ENCODE measurements around the gene MYZAP.

DNA sequence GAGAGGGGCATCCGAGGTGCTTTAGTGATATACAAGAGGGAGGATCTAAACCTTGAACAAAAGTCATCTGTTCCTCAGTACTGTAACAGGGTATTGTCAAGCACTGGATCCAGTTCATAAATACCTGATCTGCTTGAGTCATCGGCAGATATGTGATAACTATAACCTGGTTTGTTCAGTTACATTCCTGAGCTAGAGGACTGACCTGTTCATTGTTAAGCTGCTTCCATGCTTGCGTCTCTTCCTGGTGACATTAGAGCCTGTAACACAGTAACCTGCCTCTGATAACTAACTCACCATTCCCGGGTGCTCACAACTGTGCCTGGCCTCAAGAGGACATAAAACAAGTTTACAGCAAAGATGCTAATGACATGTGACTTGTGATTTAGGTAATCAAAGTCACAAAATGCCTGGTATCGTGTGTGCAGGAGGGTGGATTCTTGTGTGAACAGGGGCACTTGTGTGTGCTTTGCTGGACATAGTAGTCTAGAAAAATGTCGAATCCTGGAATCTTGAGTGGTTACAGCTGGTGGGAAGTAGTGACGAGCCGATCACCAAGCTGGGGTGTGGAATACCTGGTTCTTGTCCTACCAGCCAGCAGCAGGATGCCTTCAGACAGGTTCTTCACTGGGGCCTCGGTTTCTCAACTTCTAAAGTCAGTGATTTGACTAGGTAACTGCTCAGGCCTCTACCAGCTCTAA is 83.9 kb downstream of the MYZAP start:
- TF ChIP-seq, protein P1, sequence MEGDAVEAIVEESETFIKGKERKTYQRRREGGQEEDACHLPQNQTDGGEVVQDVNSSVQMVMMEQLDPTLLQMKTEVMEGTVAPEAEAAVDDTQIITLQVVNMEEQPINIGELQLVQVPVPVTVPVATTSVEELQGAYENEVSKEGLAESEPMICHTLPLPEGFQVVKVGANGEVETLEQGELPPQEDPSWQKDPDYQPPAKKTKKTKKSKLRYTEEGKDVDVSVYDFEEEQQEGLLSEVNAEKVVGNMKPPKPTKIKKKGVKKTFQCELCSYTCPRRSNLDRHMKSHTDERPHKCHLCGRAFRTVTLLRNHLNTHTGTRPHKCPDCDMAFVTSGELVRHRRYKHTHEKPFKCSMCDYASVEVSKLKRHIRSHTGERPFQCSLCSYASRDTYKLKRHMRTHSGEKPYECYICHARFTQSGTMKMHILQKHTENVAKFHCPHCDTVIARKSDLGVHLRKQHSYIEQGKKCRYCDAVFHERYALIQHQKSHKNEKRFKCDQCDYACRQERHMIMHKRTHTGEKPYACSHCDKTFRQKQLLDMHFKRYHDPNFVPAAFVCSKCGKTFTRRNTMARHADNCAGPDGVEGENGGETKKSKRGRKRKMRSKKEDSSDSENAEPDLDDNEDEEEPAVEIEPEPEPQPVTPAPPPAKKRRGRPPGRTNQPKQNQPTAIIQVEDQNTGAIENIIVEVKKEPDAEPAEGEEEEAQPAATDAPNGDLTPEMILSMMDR (IDR thresholded peaks at IDR 0.05; ENCODE audit: insufficient read depth, low read length), result no peak
- TF ChIP-seq POLR2AphosphoS5 (IDR thresholded peaks at IDR 0.05; ENCODE audit: low read depth) (no peak), REST (IDR thresholded peaks at IDR 0.05; ENCODE audit: insufficient replicate concordance, low read depth) (no peak), GABPA (IDR thresholded peaks at IDR 0.05; ENCODE audit: low read depth) (no peak)

Measured in HL-60 (cell line).